ENCODE results near the gene PPP1R12B.
"Not testable (repeated sequence)": the region's sequence is repeated elsewhere in the genome, so short reads cannot be mapped to it uniquely, and the experiment has no call there.

GRCh38 chr1:202630096-202630495 lies 281.6 kb downstream of the PPP1R12B start:
- not testable (repeated sequence) for TF ChIP-seq CTCF, POLR2A (IDR thresholded peaks at IDR 0.05)
